KMS-11 (cell line): Measurements from ENCODE around the gene FOXP3.

Experiments
- H2AFZ ChIP-seq: fragments of 200-600 bp; sonication (generic); 2 replicates; pipeline ENCODE4 v1.6.1; 2016; ENCODE audit warnings: antibody characterized with exemption, mixed run types, low read depth
- H3K27ac ChIP-seq: fragments of 200-600 bp; sonication (generic); 2 replicates; pipeline ENCODE4 v1.6.1; 2016; ENCODE audit warnings: mild to moderate bottlenecking, mixed run types
- H3K27me3 ChIP-seq: fragments of 200-600 bp; sonication (generic); 2 replicates; pipeline ENCODE4 v1.6.1; 2017; ENCODE audit warnings: mild to moderate bottlenecking, low read depth, mixed run types, moderate library complexity; ENCODE audit not compliant: insufficient read depth
- H3K36me3 ChIP-seq: fragments of 200-600 bp; sonication (generic); 2 replicates; pipeline ENCODE4 v1.6.1; 2017; ENCODE audit warnings: mild to moderate bottlenecking, mixed run types; ENCODE audit not compliant: insufficient read depth
- H3K4me1 ChIP-seq: fragments of 200-600 bp; sonication (generic); 2 replicates; pipeline ENCODE4 v1.6.1; 2016; ENCODE audit warnings: mild to moderate bottlenecking, low read depth, mixed run types; ENCODE audit not compliant: poor library complexity, severe bottlenecking
- H3K4me2 ChIP-seq: fragments of 200-600 bp; sonication (generic); 2 replicates; pipeline ENCODE4 v1.7.0; 2016; ENCODE audit warnings: mild to moderate bottlenecking, mixed run types
- H3K4me3 ChIP-seq: fragments of 200-600 bp; sonication (generic); IDR thresholded peaks from 2 replicates; pipeline ENCODE4 v1.6.1; 2017; ENCODE audit warnings: low read depth, low read length, mixed read lengths; ENCODE audit not compliant: insufficient read depth
- H3K79me2 ChIP-seq: fragments of 200-600 bp; sonication (generic); 2 replicates; pipeline ENCODE4 v1.6.1; 2016; ENCODE audit warnings: low read depth, mixed run types; ENCODE audit not compliant: insufficient read depth
- H3K9ac ChIP-seq: fragments of 200-600 bp; sonication (generic); 2 replicates; pipeline ENCODE4 v1.6.1; 2016; ENCODE audit warnings: mild to moderate bottlenecking, mixed run types
- H4K20me1 ChIP-seq: fragments of 200-600 bp; sonication (generic); 2 replicates; pipeline ENCODE4 v1.6.1; 2016; ENCODE audit warnings: mild to moderate bottlenecking, mixed run types; ENCODE audit not compliant: insufficient read depth
- CTCF ChIP-seq: fragments of 200-600 bp; sonication (generic); conservative IDR thresholded peaks from 2 replicates; pipeline ENCODE4 v1.6.1; 2017; ENCODE audit warnings: low read depth, mild to moderate bottlenecking, antibody characterized with exemption, low read length, moderate library complexity, mixed read lengths

The FOXP3 gene

GRCh38 chrX:49225858-49226257, 38.7 kb downstream of the FOXP3 start:
- no peak overlapping the region for H3K27ac ChIP-seq
- no peak overlapping the region for H2AFZ ChIP-seq
- no peaks in the 10 kb centered on the region for H4K20me1 ChIP-seq
- peaks cover 3% of the 10 kb centered on the region for H3K4me1 ChIP-seq
- H3K9ac ChIP-seq, result no peak overlapping the region
- no peak for TF ChIP-seq CTCF
- no peak overlapping the region for H3K4me2 ChIP-seq
- H3K36me3 ChIP-seq, result no peaks in the 10 kb centered on the region
- H3K4me3 ChIP-seq, result no peak overlapping the region
- no peaks in the 10 kb centered on the region for H3K79me2 ChIP-seq
- H3K27me3 ChIP-seq, result peaks cover 8% of the 10 kb centered on the region; the same call in 1 of the 2 replicates

- no peaks in the 10 kb centered on the region for H3K4me1 ChIP-seq
- no peaks in the 10 kb centered on the region for H3K79me2 ChIP-seq
- no peak for TF ChIP-seq CTCF
- peaks cover 8% of the 10 kb centered on the region; the same call in 1 of the 2 replicates for H3K27me3 ChIP-seq
- H3K4me3 ChIP-seq, result no peak overlapping the region
- H3K4me2 ChIP-seq, result no peak overlapping the region
- no peak overlapping the region for H2AFZ ChIP-seq
- no peaks in the 10 kb centered on the region for H4K20me1 ChIP-seq
- no peak overlapping the region for H3K9ac ChIP-seq
- no peak overlapping the region for H3K27ac ChIP-seq
- H3K36me3 ChIP-seq, result no peaks in the 10 kb centered on the region
Observed at GRCh38 chrX:49221868-49222267, 42.6 kb downstream of the FOXP3 start.

GRCh38 chrX:49220100-49220499, 44.4 kb downstream of the FOXP3 start:
- H2AFZ ChIP-seq, result no peak overlapping the region
- H3K27ac ChIP-seq, result no peak overlapping the region
- H3K36me3 ChIP-seq, result no peaks in the 10 kb centered on the region
- H3K9ac ChIP-seq, result no peak overlapping the region
- no peak for TF ChIP-seq CTCF
- H3K79me2 ChIP-seq, result no peaks in the 10 kb centered on the region
- H4K20me1 ChIP-seq, result no peaks in the 10 kb centered on the region
- no peaks in the 10 kb centered on the region for H3K4me1 ChIP-seq
- H3K4me2 ChIP-seq, result no peak overlapping the region
- H3K4me3 ChIP-seq, result no peak overlapping the region
- peaks cover 6% of the 10 kb centered on the region; the same call in 1 of the 2 replicates for H3K27me3 ChIP-seq

GRCh38 chrX:49214996-49215526, 49.4 kb downstream of the FOXP3 start:
- Histone ChIP-seq H3K36me3 (no peaks in the 10 kb centered on the region), H4K20me1 (no peaks in the 10 kb centered on the region), H3K27ac (no peak overlapping the region), H3K79me2 (no peaks in the 10 kb centered on the region), H3K4me2 (no peak overlapping the region), H3K9ac (no peak overlapping the region), H3K4me1 (no peaks in the 10 kb centered on the region), H3K4me3 (no peak overlapping the region), H2AFZ (no peak overlapping the region), H3K27me3 (no peaks in the 10 kb centered on the region)
- TF ChIP-seq CTCF, result no peak
